GM12892 (cell line): Measurements from ENCODE around the gene C6.

ENCODE experiments used
- POLR2A ChIP-seq: IDR thresholded peaks from 2 replicates; pipeline ENCODE4 v1.6.1; 2011; ENCODE audit warnings: low read depth, low read length, control low read depth
- POLR2AphosphoS5 ChIP-seq: IDR thresholded peaks from 2 replicates; pipeline ENCODE4 v1.6.1; 2011; ENCODE audit warnings: low read depth, low read length, control low read depth
- TAF1 ChIP-seq: IDR thresholded peaks from 2 replicates; pipeline ENCODE4 v1.6.1; 2011; ENCODE audit warnings: low read depth, mild to moderate bottlenecking, control low read depth, low read length, borderline replicate concordance

GRCh38 chr5:41240985-41241384 lies 27.7 kb upstream of the C6 start:
- no peak for TF ChIP-seq POLR2A
- TF ChIP-seq POLR2AphosphoS5 = no peak
- TF ChIP-seq TAF1 = no peak
